ENCODE measurements around the gene KCNMA1. TPM values are rescaled to one million over a fixed set of nuclear protein-coding genes. Genes with fewer than 3 reads are reported as not detected.
"Not testable (repeated sequence)": the region's sequence is repeated elsewhere in the genome, so short reads cannot be mapped to it uniquely, and the experiment has no call there.

Gene KCNMA1
- total RNA-seq, 1 experiment from 2014 or later: 31.3 TPM

GRCh38 chr10:77350134-77350533, 287.5 kb downstream of the KCNMA1 start:
- Histone ChIP-seq H3K4me2 (ENCODE audit: low read depth, low read length, poor library complexity, severe bottlenecking) (no peak overlapping the region), H3K4me3 (ENCODE audit: low read length) (no peak overlapping the region), H3K27me3 (ENCODE audit: low read length) (no peaks in the 10 kb centered on the region), H3K4me1 (ENCODE audit: low read length) (no peaks in the 10 kb centered on the region), H3K9me2 (replicated peaks; ENCODE audit: insufficient read depth, low read length) (no peaks in the 10 kb centered on the region), H4K20me1 (ENCODE audit: insufficient read depth, low read depth, low read length) (peaks cover 15% of the 10 kb centered on the region; the same call in 1 of the 2 replicates), H3K79me2 (ENCODE audit: low read length) (no peaks in the 10 kb centered on the region), H3K9ac (ENCODE audit: low read length) (no peak overlapping the region), H2AFZ (ENCODE audit: low read length) (no peak overlapping the region), H3K9me3 (ENCODE audit: low read length) (no peaks in the 10 kb centered on the region), H3K36me3 (ENCODE audit: insufficient read depth, low read length) (no peaks in the 10 kb centered on the region), H3K27ac (ENCODE audit: low read length) (no peak overlapping the region)
- DNase-seq: no peak

DNA sequence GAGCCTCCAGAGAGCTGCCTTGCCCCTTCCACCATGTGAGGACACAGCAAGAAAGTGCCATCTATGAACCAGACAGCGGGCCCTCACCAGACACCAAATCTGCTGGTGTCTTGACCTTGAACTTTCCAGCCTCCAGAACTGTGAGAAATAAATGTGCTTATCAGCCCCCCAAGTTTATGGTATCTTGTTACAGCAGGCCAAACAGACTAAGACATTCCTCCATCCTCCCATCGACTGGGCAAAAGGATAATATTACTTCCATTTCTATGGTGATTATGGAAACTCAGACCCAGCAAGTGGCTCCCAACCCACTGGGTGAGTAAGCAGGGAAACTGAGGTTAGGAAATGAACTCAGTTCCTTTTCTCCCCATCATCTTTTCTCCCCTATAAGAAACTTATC, 288.4 kb downstream of the KCNMA1 start:
- Histone ChIP-seq H3K4me3 (ENCODE audit: low read length) (no peak overlapping the region), H3K27ac (ENCODE audit: low read length) (no peak overlapping the region), H2AFZ (ENCODE audit: low read length) (no peak overlapping the region), H3K36me3 (ENCODE audit: insufficient read depth, low read length) (no peaks in the 10 kb centered on the region), H3K4me2 (ENCODE audit: low read depth, low read length, poor library complexity, severe bottlenecking) (no peak overlapping the region), H3K27me3 (ENCODE audit: low read length) (no peaks in the 10 kb centered on the region), H4K20me1 (ENCODE audit: insufficient read depth, low read depth, low read length) (peaks cover 15% of the 10 kb centered on the region; the same call in 1 of the 2 replicates), H3K9me2 (replicated peaks; ENCODE audit: insufficient read depth, low read length) (no peaks in the 10 kb centered on the region), H3K9ac (ENCODE audit: low read length) (no peak overlapping the region), H3K79me2 (ENCODE audit: low read length) (no peaks in the 10 kb centered on the region), H3K4me1 (ENCODE audit: low read length) (no peaks in the 10 kb centered on the region), H3K9me3 (ENCODE audit: low read length) (no peaks in the 10 kb centered on the region)
- no peak for DNase-seq

GRCh38 chr10:77348751-77349150, 288.9 kb downstream of the KCNMA1 start:
- Histone ChIP-seq H3K9ac (ENCODE audit: low read length) (no peak overlapping the region), H2AFZ (ENCODE audit: low read length) (no peak overlapping the region), H3K27me3 (ENCODE audit: low read length) (no peaks in the 10 kb centered on the region), H3K36me3 (ENCODE audit: insufficient read depth, low read length) (no peaks in the 10 kb centered on the region), H3K4me2 (ENCODE audit: low read depth, low read length, poor library complexity, severe bottlenecking) (no peak overlapping the region), H3K9me3 (ENCODE audit: low read length) (no peaks in the 10 kb centered on the region), H3K27ac (ENCODE audit: low read length) (no peak overlapping the region), H4K20me1 (ENCODE audit: insufficient read depth, low read depth, low read length) (peaks cover 20% of the 10 kb centered on the region; the same call in 1 of the 2 replicates), H3K4me3 (ENCODE audit: low read length) (no peak overlapping the region), H3K79me2 (ENCODE audit: low read length) (no peaks in the 10 kb centered on the region), H3K4me1 (ENCODE audit: low read length) (no peaks in the 10 kb centered on the region), H3K9me2 (replicated peaks; ENCODE audit: insufficient read depth, low read length) (no peaks in the 10 kb centered on the region)
- no peak for DNase-seq

- Histone ChIP-seq H3K9me3 (ENCODE audit: low read length) (no peaks in the 10 kb centered on the region), H3K27me3 (ENCODE audit: low read length) (no peaks in the 10 kb centered on the region), H3K27ac (ENCODE audit: low read length) (no peak overlapping the region), H3K4me1 (ENCODE audit: low read length) (no peaks in the 10 kb centered on the region), H3K9me2 (replicated peaks; ENCODE audit: insufficient read depth, low read length) (no peaks in the 10 kb centered on the region), H3K4me3 (ENCODE audit: low read length) (no peak overlapping the region), H3K36me3 (ENCODE audit: insufficient read depth, low read length) (no peaks in the 10 kb centered on the region), H4K20me1 (ENCODE audit: insufficient read depth, low read depth, low read length) (peaks cover 20% of the 10 kb centered on the region; the same call in 1 of the 2 replicates), H2AFZ (ENCODE audit: low read length) (no peak overlapping the region), H3K79me2 (ENCODE audit: low read length) (no peaks in the 10 kb centered on the region), H3K4me2 (ENCODE audit: low read depth, low read length, poor library complexity, severe bottlenecking) (no peak overlapping the region), H3K9ac (ENCODE audit: low read length) (no peak overlapping the region)
- DNase-seq: no peak
Observed at GRCh38 chr10:77348082-77348481, 289.5 kb downstream of the KCNMA1 start.

GRCh38 chr10:77347052-77347451, 290.6 kb downstream of the KCNMA1 start:
- H3K9ac ChIP-seq (ENCODE audit: low read length): no peak overlapping the region

GRCh38 chr10:77341055-77341454, 296.6 kb downstream of the KCNMA1 start:
- H3K4me3 ChIP-seq (ENCODE audit: low read length): no peak overlapping the region
- H3K79me2 ChIP-seq (ENCODE audit: low read length): no peaks in the 10 kb centered on the region
- H3K4me2 ChIP-seq (ENCODE audit: low read depth, low read length, poor library complexity, severe bottlenecking): no peak overlapping the region
- H3K9ac ChIP-seq (ENCODE audit: low read length): no peak overlapping the region
- H2AFZ ChIP-seq (ENCODE audit: low read length): no peak overlapping the region
- H3K27me3 ChIP-seq (ENCODE audit: low read length): 0 out of 2 replicates have a peak, but pooled peaks cover 2% of the 10 kb centered on the region
- no peak overlapping the region for H3K27ac ChIP-seq (ENCODE audit: low read length)
- no peak for DNase-seq
- peaks cover 3% of the 10 kb centered on the region; the same call in 1 of the 2 replicates for H3K4me1 ChIP-seq (ENCODE audit: low read length)
- no peaks in the 10 kb centered on the region for H3K9me2 ChIP-seq (replicated peaks; ENCODE audit: insufficient read depth, low read length)
- no peaks in the 10 kb centered on the region for H3K9me3 ChIP-seq (ENCODE audit: low read length)
- H3K36me3 ChIP-seq (ENCODE audit: insufficient read depth, low read length): no peaks in the 10 kb centered on the region
- 0 out of 2 replicates have a peak, but pooled peaks cover 12% of the 10 kb centered on the region for H4K20me1 ChIP-seq (ENCODE audit: insufficient read depth, low read depth, low read length)

More at GRCh38 chr10:77347052-77347451, 290.6 kb downstream of the KCNMA1 start:
- peaks cover 3% of the 10 kb centered on the region; the same call in 1 of the 2 replicates for H3K4me1 ChIP-seq (ENCODE audit: low read length)
- H3K9me3 ChIP-seq (ENCODE audit: low read length): no peaks in the 10 kb centered on the region
- H3K36me3 ChIP-seq (ENCODE audit: insufficient read depth, low read length): no peaks in the 10 kb centered on the region
- peaks cover 20% of the 10 kb centered on the region; the same call in 1 of the 2 replicates for H4K20me1 ChIP-seq (ENCODE audit: insufficient read depth, low read depth, low read length)
- no peak overlapping the region for H2AFZ ChIP-seq (ENCODE audit: low read length)
- no peak overlapping the region for H3K27ac ChIP-seq (ENCODE audit: low read length)
- H3K4me3 ChIP-seq (ENCODE audit: low read length): no peak overlapping the region
- DNase-seq: no peak
- no peaks in the 10 kb centered on the region for H3K9me2 ChIP-seq (replicated peaks; ENCODE audit: insufficient read depth, low read length)
- H3K27me3 ChIP-seq (ENCODE audit: low read length): 0 out of 2 replicates have a peak, but pooled peaks cover 2% of the 10 kb centered on the region
- no peak overlapping the region for H3K4me2 ChIP-seq (ENCODE audit: low read depth, low read length, poor library complexity, severe bottlenecking)
- no peaks in the 10 kb centered on the region for H3K79me2 ChIP-seq (ENCODE audit: low read length)

DNA sequence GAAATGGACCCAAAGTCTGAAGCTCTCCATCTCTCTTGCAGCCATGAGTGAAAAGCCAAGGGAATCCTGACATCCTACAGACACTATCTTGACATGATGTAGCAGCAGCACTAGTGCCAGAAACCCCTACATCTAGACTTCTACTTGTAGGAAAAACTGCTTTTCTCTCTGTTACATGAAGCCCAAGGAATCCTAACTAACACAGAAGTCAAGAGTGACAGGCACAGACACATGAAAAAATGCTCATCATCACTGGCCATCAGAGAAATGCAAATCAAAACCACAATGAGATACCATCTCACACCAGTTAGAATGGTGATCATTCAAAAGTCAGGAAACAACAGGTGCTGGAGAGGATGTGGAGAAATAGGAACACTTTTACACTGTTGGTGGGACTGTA, 297.7 kb downstream of the KCNMA1 start:
- not testable (repeated sequence) for H3K4me2 ChIP-seq (ENCODE audit: low read depth, low read length, poor library complexity, severe bottlenecking); H3K9me3 ChIP-seq (ENCODE audit: low read length); H3K9ac ChIP-seq (ENCODE audit: low read length); H3K36me3 ChIP-seq (ENCODE audit: insufficient read depth, low read length); H3K4me1 ChIP-seq (ENCODE audit: low read length); H2AFZ ChIP-seq (ENCODE audit: low read length); H3K27me3 ChIP-seq (ENCODE audit: low read length); H3K79me2 ChIP-seq (ENCODE audit: low read length); H3K9me2 ChIP-seq (replicated peaks; ENCODE audit: insufficient read depth, low read length); DNase-seq; H3K4me3 ChIP-seq (ENCODE audit: low read length); H3K27ac ChIP-seq (ENCODE audit: low read length)
- H4K20me1 ChIP-seq (ENCODE audit: insufficient read depth, low read depth, low read length): 0 out of 2 replicates have a peak, but pooled peaks cover 12% of the 10 kb centered on the region

GRCh38 chr10:77339166-77339565, 298.4 kb downstream of the KCNMA1 start:
- Histone ChIP-seq H3K27me3 (ENCODE audit: low read length) (0 out of 2 replicates have a peak, but pooled peaks cover 2% of the 10 kb centered on the region), H3K4me3 (ENCODE audit: low read length) (no peak overlapping the region), H3K4me1 (ENCODE audit: low read length) (peaks cover 3% of the 10 kb centered on the region; the same call in 1 of the 2 replicates), H3K4me2 (ENCODE audit: low read depth, low read length, poor library complexity, severe bottlenecking) (no peak overlapping the region), H3K79me2 (ENCODE audit: low read length) (no peaks in the 10 kb centered on the region), H3K9me2 (replicated peaks; ENCODE audit: insufficient read depth, low read length) (no peaks in the 10 kb centered on the region), H2AFZ (ENCODE audit: low read length) (no peak overlapping the region), H3K9me3 (ENCODE audit: low read length) (no peaks in the 10 kb centered on the region), H3K27ac (ENCODE audit: low read length) (no peak overlapping the region), H3K36me3 (ENCODE audit: insufficient read depth, low read length) (no peaks in the 10 kb centered on the region), H4K20me1 (ENCODE audit: insufficient read depth, low read depth, low read length) (0 out of 2 replicates have a peak, but pooled peaks cover 11% of the 10 kb centered on the region), H3K9ac (ENCODE audit: low read length) (no peak overlapping the region)
- DNase-seq: no peak
